ENCODE data around the gene CATSPER4. TPM values are rescaled to one million over a fixed set of nuclear protein-coding genes. Genes with fewer than 3 reads are reported as not detected.
"Not testable (repeated sequence)": the region's sequence is repeated elsewhere in the genome, so short reads cannot be mapped to it uniquely, and the experiment has no call there.

Gene CATSPER4
- total RNA-seq, 2 experiments from 2014 or later = not detected

DNA sequence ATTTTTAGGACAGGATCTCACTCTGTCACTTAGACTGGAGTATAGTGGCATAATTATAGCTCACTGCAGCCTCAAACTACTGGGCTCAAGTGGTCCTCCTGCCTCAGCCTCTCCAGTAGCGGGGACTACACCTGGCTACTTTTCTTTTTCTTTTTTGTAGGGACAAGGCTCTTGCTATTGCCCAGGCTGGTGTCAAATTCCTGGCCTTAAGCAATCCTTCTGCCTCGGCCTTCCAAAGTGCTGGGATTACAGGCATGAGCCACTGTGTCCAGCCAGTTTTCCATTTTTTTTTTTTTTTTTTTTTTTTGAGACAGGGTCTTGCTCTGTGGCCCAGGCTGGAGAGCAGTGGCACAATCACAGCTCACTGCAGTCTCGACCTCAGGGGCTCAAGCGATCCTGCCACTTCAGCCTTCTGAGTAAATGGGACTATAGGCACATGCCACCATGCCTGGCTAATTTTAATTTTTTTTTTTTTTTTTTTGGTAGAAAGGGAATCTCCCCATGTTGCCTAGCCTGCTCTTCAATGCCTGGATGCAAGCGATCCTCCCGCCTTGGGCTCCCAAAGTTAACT lies 23.0 kb downstream of the CATSPER4 start:
- CTCF ChIA-PET = interaction anchor here (7.3 kb wide), 1 partner anchor 21 kb away, joined by 31 read pairs; the partner anchor contains the start of gene CEP85
- Mint-ChIP-seq H3K27ac (no peak overlapping the region), H3K4me1 (no peaks in the 10 kb centered on the region), H3K4me3 (no peak overlapping the region), H3K9me3 (no peaks in the 10 kb centered on the region), H3K36me3 (ENCODE audit: low read depth) (no peaks in the 10 kb centered on the region), H3K27me3 (peaks cover 15% of the 10 kb centered on the region)
- DNase-seq = no peak
- POLR2A ChIA-PET = no interaction called here

- H3K27ac Mint-ChIP-seq = no peak overlapping the region
- H3K9me3 Mint-ChIP-seq = no peaks in the 10 kb centered on the region
- CTCF ChIA-PET = interaction anchor here (0.7 to 7.3 kb wide), 4 partner anchors 11 to 419 kb away, joined by 4 to 31 read pairs (median 4); partner anchors contain the start of gene CEP85
- H3K4me1 Mint-ChIP-seq = no peaks in the 10 kb centered on the region
- H3K4me3 Mint-ChIP-seq = no peak overlapping the region
- DNase-seq = no peak
- H3K27me3 Mint-ChIP-seq = peaks cover 8% of the 10 kb centered on the region
- POLR2A ChIA-PET = interaction anchor here (0.6 kb wide), 1 partner anchor 135 kb away, joined by 3 read pairs; no protein-coding TSS in a partner anchor
- H3K36me3 Mint-ChIP-seq (ENCODE audit: low read depth) = no peaks in the 10 kb centered on the region
Measured at GRCh38 chr1:26215246-26215645, 24.8 kb downstream of the CATSPER4 start.

DNA sequence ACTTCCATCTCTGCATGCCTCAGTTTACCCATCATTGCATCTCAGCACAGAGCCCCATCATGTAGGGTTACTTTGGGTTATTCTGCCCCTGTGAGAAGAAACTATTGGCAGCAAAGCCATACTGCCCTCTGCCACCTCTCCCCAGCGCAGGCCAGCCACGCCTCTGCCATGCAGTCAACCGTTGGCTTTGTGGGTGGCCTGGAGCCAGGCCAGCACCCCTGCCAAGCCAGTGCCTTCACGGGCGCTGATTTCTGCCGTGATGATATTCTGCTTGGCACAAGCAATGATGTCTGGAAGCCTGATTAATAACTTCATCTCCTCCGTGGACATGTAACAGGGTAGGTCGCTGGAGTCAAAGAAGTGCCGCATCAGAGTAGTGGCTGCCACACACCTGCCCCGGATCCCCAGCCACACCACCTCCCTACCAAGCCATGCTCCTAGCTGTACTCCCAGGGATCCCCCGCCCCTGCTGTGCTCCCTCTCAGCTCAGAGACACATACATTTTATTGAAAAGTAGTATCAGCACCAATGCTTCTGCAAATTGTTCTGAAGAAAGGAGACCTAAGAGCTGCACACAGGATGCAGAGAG lies 28.6 kb downstream of the CATSPER4 start:
- Mint-ChIP-seq H3K9me3 (no peaks in the 10 kb centered on the region), H3K36me3 (ENCODE audit: low read depth) (no peaks in the 10 kb centered on the region), H3K4me1 (no peaks in the 10 kb centered on the region), H3K27me3 (peaks cover 12% of the 10 kb centered on the region), H3K27ac (no peak overlapping the region), H3K4me3 (no peak overlapping the region)
- DNase-seq = no peak
- POLR2A ChIA-PET = no interaction called here
- CTCF ChIA-PET = interaction anchor here (1.0 to 4.7 kb wide), 2 partner anchors 15 to 66 kb away, joined by 3 to 21 read pairs; partner anchors contain the start of gene CEP85

DNA sequence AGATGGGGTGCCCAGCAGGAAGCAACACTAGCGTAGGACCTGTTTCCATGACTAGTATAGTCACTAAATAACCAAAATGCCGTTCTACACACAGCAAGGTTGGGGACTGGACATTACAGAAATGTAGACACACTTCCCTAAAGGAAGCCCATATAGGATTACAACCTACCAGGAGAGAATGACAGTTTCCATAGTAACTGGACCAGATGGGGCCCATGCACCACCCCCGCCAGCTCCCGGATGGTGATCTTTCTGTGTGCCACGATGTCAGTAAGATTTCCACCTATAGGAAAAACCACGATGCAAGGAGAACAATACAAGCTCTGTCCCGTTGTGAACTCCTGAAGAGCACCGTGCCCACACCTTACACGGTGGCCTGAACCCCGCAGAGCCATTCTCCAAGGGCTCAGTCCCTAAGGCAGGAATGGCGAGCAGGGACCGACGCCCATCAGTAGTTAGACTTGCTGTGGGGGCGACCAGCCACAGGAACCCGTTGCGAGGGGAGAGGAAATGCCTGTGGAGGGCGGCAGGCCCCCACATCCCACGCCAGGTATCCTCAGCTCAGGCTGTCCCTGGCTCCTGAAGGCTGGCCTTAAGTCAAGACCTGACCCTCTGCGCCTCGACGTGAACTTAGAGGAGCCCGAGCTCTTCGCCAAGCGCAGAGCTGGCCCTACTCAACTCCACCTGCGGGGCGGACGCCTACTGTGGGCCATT lies 30.0 kb downstream of the CATSPER4 start:
- POLR2A ChIA-PET = no interaction called here
- H3K36me3 Mint-ChIP-seq (ENCODE audit: low read depth) = no peaks in the 10 kb centered on the region
- no peak overlapping the region for H3K27ac Mint-ChIP-seq

DNA sequence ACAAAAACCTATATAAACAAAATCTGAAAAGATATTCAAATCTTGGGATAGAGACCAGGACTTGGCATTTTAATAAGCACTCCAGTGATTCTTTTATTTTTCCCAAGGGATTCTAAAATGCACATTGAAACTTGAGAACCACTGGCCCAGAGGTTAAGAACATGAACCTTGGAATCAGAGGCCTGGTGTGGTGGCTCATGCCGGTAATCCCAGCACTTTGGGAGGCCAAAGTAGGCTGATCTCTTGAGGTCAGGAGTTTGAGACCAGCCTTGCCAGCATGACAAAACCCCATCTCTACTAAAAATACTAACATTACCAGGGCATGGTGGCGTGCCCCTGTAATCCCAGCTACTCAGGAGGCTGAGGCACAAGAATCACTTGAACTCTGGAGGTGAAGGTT lies 30.7 kb downstream of the CATSPER4 start:
- H3K4me1 Mint-ChIP-seq = peaks cover 6% of the 10 kb centered on the region
- no peaks in the 10 kb centered on the region for H3K36me3 Mint-ChIP-seq (ENCODE audit: low read depth)
- H3K9me3 Mint-ChIP-seq = no peaks in the 10 kb centered on the region
- no peak for DNase-seq
- ChIA-PET CTCF (interaction anchor here (4.7 kb wide), 1 partner anchor 13 kb away, joined by 21 read pairs; the partner anchor contains the start of gene CEP85), POLR2A (no interaction called here)
- peaks cover 30% of the 10 kb centered on the region for H3K27me3 Mint-ChIP-seq
- H3K27ac Mint-ChIP-seq = no peak overlapping the region
- H3K4me3 Mint-ChIP-seq = no peak overlapping the region

More for the DNA sequence above, 30.0 kb downstream of the CATSPER4 start:
- no peaks in the 10 kb centered on the region for H3K9me3 Mint-ChIP-seq
- no peak overlapping the region for H3K4me3 Mint-ChIP-seq
- DNase-seq = no peak
- CTCF ChIA-PET = interaction anchor here (4.7 kb wide), 1 partner anchor 14 kb away, joined by 21 read pairs; the partner anchor contains the start of gene CEP85
- H3K27me3 Mint-ChIP-seq = peaks cover 23% of the 10 kb centered on the region
- H3K4me1 Mint-ChIP-seq = peaks cover under 1% of the 10 kb centered on the region

GRCh38 chr1:26224606-26225005 lies 34.2 kb downstream of the CATSPER4 start:
- ChIA-PET POLR2A (no interaction called here), CTCF (interaction anchor here (2.3 kb wide), 1 partner anchor 9 kb away, joined by 9 read pairs; the partner anchor contains the start of gene CEP85)
- peaks cover 10% of the 10 kb centered on the region for H3K4me1 Mint-ChIP-seq
- no peaks in the 10 kb centered on the region for H3K9me3 Mint-ChIP-seq
- no peaks in the 10 kb centered on the region for H3K36me3 Mint-ChIP-seq (ENCODE audit: low read depth)
- peaks cover 46% of the 10 kb centered on the region for H3K27me3 Mint-ChIP-seq
- no peak for DNase-seq
- H3K4me3 Mint-ChIP-seq = no peak overlapping the region
- H3K27ac Mint-ChIP-seq = no peak overlapping the region

DNA sequence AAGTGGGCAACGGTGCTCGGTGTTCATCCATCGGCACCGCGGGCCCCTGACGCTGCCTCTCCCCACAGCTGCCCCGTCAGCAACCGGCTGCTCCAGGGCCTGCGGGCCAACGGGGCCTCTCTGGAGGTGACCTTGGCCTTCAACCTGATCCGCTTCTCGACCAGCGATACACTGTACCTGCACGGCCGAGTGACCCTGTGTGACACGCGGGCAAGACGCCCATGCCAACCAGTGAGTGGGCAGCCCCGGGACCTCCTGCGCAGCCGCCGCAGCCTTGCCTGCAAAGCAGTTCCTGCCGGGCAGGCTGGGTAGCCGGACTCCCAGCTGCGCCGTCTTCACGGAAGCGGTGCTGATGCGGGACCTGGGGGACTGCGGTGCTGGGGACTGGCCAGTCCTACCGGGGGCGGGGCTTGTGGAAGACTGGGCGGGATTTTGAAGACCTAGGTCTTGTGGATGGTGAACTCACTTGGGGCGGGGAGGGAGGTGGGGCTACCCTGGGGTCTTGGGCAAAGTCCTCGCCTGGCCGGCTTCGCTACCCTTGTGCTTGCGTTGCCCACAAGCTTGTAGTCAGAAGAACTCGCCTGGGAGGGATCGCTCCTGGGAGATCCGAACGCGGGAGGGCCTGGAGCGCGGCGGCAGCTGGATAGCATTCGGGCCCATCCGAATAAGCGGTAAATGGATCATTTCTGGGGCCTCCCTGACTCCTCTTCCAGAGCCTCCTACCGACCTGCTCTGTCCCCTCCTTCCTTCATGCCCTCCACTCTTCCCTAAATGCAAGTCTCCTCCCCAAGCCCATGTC lies 34.8 kb downstream of the CATSPER4 start:
- Mint-ChIP-seq H3K9me3 (no peaks in the 10 kb centered on the region), H3K36me3 (ENCODE audit: low read depth) (no peaks in the 10 kb centered on the region), H3K27ac (no peak overlapping the region), H3K4me3 (peak overlapping the region; percentile 3), H3K4me1 (peaks cover 10% of the 10 kb centered on the region), H3K27me3 (peaks cover 46% of the 10 kb centered on the region)
- peak; percentile 44 for DNase-seq
- ChIA-PET CTCF (interaction anchor here (2.3 kb wide), 1 partner anchor 9 kb away, joined by 9 read pairs; the partner anchor contains the start of gene CEP85), POLR2A (no interaction called here)

DNA sequence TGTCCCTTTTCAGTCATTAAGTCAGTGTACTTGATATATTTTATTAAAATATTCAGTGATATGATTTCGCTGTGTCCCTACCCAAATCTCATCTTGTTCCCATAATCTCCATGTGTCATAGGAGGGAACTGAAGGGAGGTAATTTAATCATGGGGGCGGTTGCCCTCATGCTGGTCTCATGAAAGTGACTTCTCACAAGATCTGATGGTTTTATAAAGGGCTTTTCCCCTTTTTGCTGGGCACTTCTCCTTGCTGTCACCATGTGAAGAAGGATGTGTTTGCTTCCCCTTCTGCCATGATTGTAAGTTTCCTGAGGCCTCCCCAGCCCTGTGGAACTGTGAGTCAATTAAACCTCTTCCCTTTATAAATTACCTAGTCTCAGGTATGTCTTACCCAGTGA lies 40.3 kb downstream of the CATSPER4 start:
- DNase-seq; H3K4me3 Mint-ChIP-seq; H3K27ac Mint-ChIP-seq; H3K36me3 Mint-ChIP-seq (ENCODE audit: low read depth); POLR2A ChIA-PET; H3K9me3 Mint-ChIP-seq: not testable (repeated sequence)
- Mint-ChIP-seq H3K4me1 (peaks cover 18% of the 10 kb centered on the region), H3K27me3 (peaks cover 24% of the 10 kb centered on the region)
- CTCF ChIA-PET = interaction anchor here (1.2 kb wide), 1 partner anchor 91 kb away, joined by 3 read pairs; no protein-coding TSS in a partner anchor

DNA sequence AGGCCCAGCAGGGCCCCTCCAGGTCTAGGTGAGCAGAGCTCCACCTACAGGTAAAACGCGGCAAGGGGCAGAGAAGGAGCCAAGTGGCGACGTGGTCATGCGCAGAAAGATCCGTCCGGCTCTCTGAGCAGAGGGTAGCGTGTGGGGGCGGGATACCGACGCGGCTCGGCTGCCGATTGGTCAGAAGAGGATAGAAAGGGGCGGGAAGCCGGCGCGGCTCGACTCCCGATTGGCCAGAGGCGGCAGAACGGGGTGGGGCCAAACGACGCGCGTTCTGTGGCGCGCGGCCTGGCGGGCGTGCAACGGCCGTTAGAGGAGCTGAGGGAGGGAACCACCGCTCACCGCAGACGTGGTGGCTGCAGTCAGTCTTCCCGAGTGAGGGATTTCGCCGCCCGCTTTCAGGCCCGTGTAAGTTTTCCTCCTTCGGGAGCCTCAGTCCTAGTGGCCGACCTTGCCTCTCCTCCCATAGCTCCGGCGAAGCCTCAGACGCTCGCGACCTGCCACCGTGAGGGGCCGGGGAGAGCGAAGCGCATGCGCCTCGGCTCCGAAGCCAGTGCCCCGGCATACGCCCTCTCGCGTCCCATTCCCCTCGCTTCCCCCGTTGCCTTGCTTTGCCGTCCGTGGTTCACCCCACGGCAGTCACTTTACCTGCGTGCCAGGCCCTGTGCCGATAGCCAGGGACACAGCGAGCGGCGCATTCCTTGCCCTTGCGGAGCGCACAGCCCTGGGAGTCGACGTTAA lies 43.7 kb downstream of the CATSPER4 start, which contains the start of gene CEP85:
Gene CEP85 (plus strand): TSS at position 298 of the 741 bp plus-strand sequence. CDS start 5,584 bp downstream, outside the sequence.
- H3K36me3 Mint-ChIP-seq (ENCODE audit: low read depth) = peaks cover 23% of the 10 kb centered on the region
- ChIA-PET CTCF (interaction anchor here (0.6 to 3.5 kb wide), 62 partner anchors 9 to 473 kb away, joined by 3 to 31 read pairs (median 4); partner anchors contain the start of genes C1orf232, CATSPER4, CD52 and DHDDS), POLR2A (interaction anchor here (1.2 kb wide), 1 partner anchor 65 kb away, joined by 3 read pairs; the partner anchor contains the start of gene ZNF593)
- H3K4me3 Mint-ChIP-seq = peak within 1 kb of the TSS; percentile 92
- H3K4me1 Mint-ChIP-seq = peaks cover 36% of the 10 kb centered on the region
- DNase-seq = peak; percentile 98
- H3K9me3 Mint-ChIP-seq = no peaks in the 10 kb centered on the region
- H3K27me3 Mint-ChIP-seq = no peaks in the 10 kb centered on the region
- peak within 1 kb of the TSS; percentile 97 for H3K27ac Mint-ChIP-seq

DNA sequence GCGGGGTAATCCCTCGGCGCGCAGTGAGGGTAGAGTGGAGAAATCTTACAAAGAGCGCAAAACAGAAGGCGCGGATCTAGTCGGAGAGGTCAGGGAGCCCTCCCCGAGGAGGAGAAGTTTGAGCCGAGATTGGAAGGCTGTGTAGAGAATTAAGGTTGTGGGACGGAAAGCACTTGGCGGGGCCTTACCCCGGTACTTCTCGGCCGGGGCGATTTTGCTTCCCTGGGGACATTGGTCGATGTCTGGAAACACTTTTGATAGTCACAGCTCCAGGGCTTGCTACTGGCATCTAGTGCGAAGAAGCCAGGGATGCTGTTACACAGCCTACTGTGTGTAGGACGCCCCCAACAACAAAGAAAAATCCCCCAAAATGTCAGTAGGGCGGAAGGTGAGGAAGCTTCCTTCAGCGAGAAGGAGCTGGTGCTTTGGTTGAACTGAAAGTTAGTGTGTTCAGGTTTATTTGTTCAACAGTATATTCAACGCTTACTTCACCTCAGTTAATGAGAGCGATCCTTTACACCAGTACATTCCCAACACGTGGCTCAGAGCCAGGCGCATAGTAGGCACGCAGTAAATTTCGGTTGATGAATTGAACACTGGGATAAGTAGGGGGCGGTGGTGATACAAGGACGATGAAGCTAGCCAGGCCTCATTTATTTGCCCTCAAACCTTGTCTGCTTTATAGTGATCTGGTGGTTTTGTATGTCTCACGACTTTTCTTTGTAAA lies 44.4 kb downstream of the CATSPER4 start:
- Mint-ChIP-seq H3K27ac (peak overlapping the region; percentile 97), H3K36me3 (ENCODE audit: low read depth) (peaks cover 23% of the 10 kb centered on the region), H3K4me3 (peak overlapping the region; percentile 92), H3K4me1 (peaks cover 36% of the 10 kb centered on the region), H3K9me3 (no peaks in the 10 kb centered on the region), H3K27me3 (no peaks in the 10 kb centered on the region)
- ChIA-PET POLR2A (interaction anchor here (0.6 to 1.2 kb wide), 2 partner anchors 21 to 65 kb away, joined by 3 to 4 read pairs; partner anchors contain the start of gene ZNF593), CTCF (interaction anchor here (0.6 to 3.5 kb wide), 47 partner anchors 9 to 207 kb away, joined by 3 to 31 read pairs (median 6); partner anchors contain the start of genes C1orf232, CATSPER4, CD52 and SH3BGRL3)
- DNase-seq = peak; percentile 13
